ENCODE results near the gene UPB1.

UPB1 gene

GRCh38 chr22:24566899-24567511 is 71.9 kb downstream of the UPB1 start:
- no peak for DNase-seq

DNA sequence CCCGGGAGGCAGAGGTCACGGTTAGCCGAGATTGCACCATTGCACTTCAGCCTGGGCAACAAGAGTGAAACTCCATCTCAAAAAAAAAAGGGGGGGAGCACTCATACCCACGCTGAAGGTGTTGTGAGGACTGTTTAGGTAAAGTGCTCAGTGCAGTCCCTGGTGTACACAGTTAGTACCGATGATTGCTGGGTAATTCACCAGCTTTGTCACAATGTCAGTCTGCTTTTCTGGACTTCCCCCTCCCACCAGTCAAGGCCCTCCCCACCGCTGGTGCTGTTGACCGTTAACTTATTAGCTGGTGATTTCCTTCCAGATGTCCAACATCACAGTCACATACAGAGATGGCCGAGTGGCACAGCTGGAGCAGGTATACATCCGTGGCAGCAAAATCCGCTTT is 72.5 kb downstream of the UPB1 start:
- DNase-seq, result no peak

GRCh38 chr22:24571266-24571665 is 76.1 kb downstream of the UPB1 start:
- no peak for DNase-seq

DNA sequence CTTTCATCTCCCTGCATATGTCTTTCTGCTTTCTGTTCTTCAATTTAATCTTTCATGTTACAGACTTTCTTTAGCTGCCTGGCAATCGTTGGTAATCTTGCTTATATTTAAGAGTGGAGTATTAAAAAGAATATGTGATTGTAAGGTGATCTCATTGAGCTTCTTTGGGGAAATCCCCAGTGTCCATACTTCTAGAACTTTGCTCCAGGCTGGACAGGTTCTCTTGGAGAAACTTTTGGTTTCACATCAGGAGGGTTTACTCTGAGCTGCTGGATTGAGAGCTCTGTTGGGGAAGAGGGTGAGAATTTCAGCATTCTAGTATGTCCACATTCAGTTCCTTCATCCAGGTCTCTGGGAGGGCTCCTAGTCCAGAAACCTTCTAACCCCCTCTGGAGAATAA is 81.6 kb downstream of the UPB1 start:
- no peak for DNase-seq

Data from CD4-positive, alpha-beta T cell treated with Interferon alpha-2 for 1 hour (primary cell).